K562 (cell line): ENCODE measurements around the gene P4HB. TPM values are rescaled to one million over a fixed set of nuclear protein-coding genes. Genes with fewer than 3 reads are reported as not detected.

Experiments used
- EZH2 ChIP-seq: IDR thresholded peaks from 2 replicates; pipeline ENCODE4 v1.6.1; 2012; ENCODE audit warnings: low read depth, mild to moderate bottlenecking, inconsistent platforms, low read length, borderline replicate concordance
- FOXK2 ChIP-seq, 2 experiments: fragments of 450-650 bp; IDR thresholded peaks in 1 of 2; conservative IDR thresholded peaks in 1 of 2; 2 replicates each; pipeline ENCODE4 v1.6.1; 2016; ENCODE audit warnings: low read depth in 2 of 2, mild to moderate bottlenecking in 1 of 2
- HMG20B ChIP-seq: fragments of 250-450 bp; sonication (Bioruptor Pico); IDR thresholded peaks from 2 replicates; pipeline ENCODE4 v1.5.0; 2021; ENCODE audit warnings: mild to moderate bottlenecking
- HMGXB4 ChIP-seq: sonication (generic); formaldehyde crosslinking; IDR thresholded peaks from 2 replicates; pipeline ENCODE4 v1.8.1; 2023; ENCODE audit warnings: mild to moderate bottlenecking, missing genetic modification reagents
- KDM5B ChIP-seq: fragments of 200-600 bp; sonication (generic); IDR thresholded peaks from 2 replicates; pipeline ENCODE4 v1.6.1; 2012; ENCODE audit warnings: low read depth, mild to moderate bottlenecking, moderate library complexity, low read length, control low read depth, inconsistent platforms; ENCODE audit not compliant: insufficient replicate concordance
- NELFE ChIP-seq: IDR thresholded peaks from 2 replicates; pipeline ENCODE4 v1.6.1; 2011; ENCODE audit warnings: mild to moderate bottlenecking; ENCODE audit not compliant: insufficient read depth, insufficient read length
- NFIX ChIP-seq: fragments of 250-450 bp; sonication (Bioruptor Pico); IDR thresholded peaks from 2 replicates; pipeline ENCODE4 v1.4.0; 2020; ENCODE audit warnings: low read depth, mild to moderate bottlenecking, moderate library complexity
- PML ChIP-seq: IDR thresholded peaks from 2 replicates; pipeline ENCODE4 v1.6.1; 2012; ENCODE audit warnings: low read length, inconsistent platforms
- SIN3A ChIP-seq, 2 experiments: fragments of 150-350 bp in 1 of 2; IDR thresholded peaks; 2 replicates each; pipeline ENCODE4 v1.6.1; 2011 to 2016; ENCODE audit warnings: borderline replicate concordance in 2 of 2, low read depth in 2 of 2, low read length in 2 of 2, mild to moderate bottlenecking in 2 of 2, moderate library complexity in 2 of 2; ENCODE audit not compliant: control insufficient read depth in 1 of 2
- SIRT6 ChIP-seq: IDR thresholded peaks from one replicate; pipeline ENCODE4 v1.6.1; 2012; ENCODE audit warnings: low read depth, mild to moderate bottlenecking, control low read depth, inconsistent platforms, low read length, moderate library complexity
- SREBF1 ChIP-seq: fragments of 150-350 bp; IDR thresholded peaks from 2 replicates; pipeline ENCODE4 v1.6.1; 2014; ENCODE audit warnings: antibody characterized with exemption, low read depth, low read length, borderline replicate concordance
- SRSF7 ChIP-seq: fragments of 200-400 bp; formaldehyde crosslinking; optimal IDR thresholded peaks from 2 replicates; pipeline ENCODE3; 2017; ENCODE audit warnings: mild to moderate bottlenecking, low read depth, low read length
- ZBTB17 ChIP-seq: fragments of 450-650 bp; formaldehyde crosslinking; IDR thresholded peaks from 2 replicates; pipeline ENCODE4 v1.4.0; 2020; ENCODE audit warnings: mild to moderate bottlenecking
- ZC3H8 ChIP-seq: fragments of 450-650 bp; IDR thresholded peaks from 2 replicates; pipeline ENCODE4 v1.6.1; 2017
- ZNF232 ChIP-seq: sonication (generic); formaldehyde crosslinking; IDR thresholded peaks from 2 replicates; pipeline ENCODE4 v1.8.0; 2022; ENCODE audit warnings: mild to moderate bottlenecking, missing genetic modification reagents
- ZNF644 ChIP-seq: fragments of 200-800 bp; sonication (Bioruptor generic); IDR thresholded peaks from 2 replicates; pipeline ENCODE4 v1.6.1; 2016; ENCODE audit warnings: low read depth, missing genetic modification characterization, missing compliant biosample characterization
- ZNF766 ChIP-seq: fragments of 200-800 bp; sonication (Bioruptor generic); conservative IDR thresholded peaks from 2 replicates; pipeline ENCODE4 v1.6.1; 2016; ENCODE audit warnings: missing genetic modification characterization, missing compliant biosample characterization
- polyA plus RNA-seq, 8 experiments: library from polyadenylated mRNA; depleted of rRNA in 4 of 8; stranded (reverse) in 5 of 8; unstranded in 3 of 8; fragments of >200 nt; fragmentation: Nextera tagmentation in 2 of 8; fragmentation: Illumina TruSeq in 1 of 8; extraction: Ambion mirVana in 2 of 8; extraction: Trizol in 1 of 8; gene quantifications; 2 replicates each; pipeline versions ENCODE4 v1.2.1 to v1.2.3, GENCODE V29; 2011 to 2014; ENCODE audit warnings: inconsistent platforms in 1 of 8, missing spikeins in 1 of 8
- total RNA-seq, 7 experiments: library from RNA; depleted of rRNA in 6 of 7; stranded (reverse); fragments of >200 nt in 6 of 7; fragmentation: Illumina TruSeq in 2 of 7; extraction: Trizol in 2 of 7; gene quantifications; 2 replicates each; pipeline versions ENCODE4 v1.2.1 to v1.2.3, GENCODE V29; 2011 to 2021; ENCODE audit warnings: low replicate concordance in 1 of 7
- TF ChIP-seq, protein P1 (sequence below): fragments of 200-800 bp; sonication (Bioruptor generic); IDR thresholded peaks from 2 replicates; pipeline ENCODE4 v1.6.1; 2016; ENCODE audit warnings: missing genetic modification characterization, missing compliant biosample characterization

P4HB gene
- total and polyA plus RNA-seq, 9 of the 15 experiments (the other 6 are each of a cell fraction or from before 2014, with no cell fraction given) = 4.4 to 645 (median 325) TPM

DNA sequence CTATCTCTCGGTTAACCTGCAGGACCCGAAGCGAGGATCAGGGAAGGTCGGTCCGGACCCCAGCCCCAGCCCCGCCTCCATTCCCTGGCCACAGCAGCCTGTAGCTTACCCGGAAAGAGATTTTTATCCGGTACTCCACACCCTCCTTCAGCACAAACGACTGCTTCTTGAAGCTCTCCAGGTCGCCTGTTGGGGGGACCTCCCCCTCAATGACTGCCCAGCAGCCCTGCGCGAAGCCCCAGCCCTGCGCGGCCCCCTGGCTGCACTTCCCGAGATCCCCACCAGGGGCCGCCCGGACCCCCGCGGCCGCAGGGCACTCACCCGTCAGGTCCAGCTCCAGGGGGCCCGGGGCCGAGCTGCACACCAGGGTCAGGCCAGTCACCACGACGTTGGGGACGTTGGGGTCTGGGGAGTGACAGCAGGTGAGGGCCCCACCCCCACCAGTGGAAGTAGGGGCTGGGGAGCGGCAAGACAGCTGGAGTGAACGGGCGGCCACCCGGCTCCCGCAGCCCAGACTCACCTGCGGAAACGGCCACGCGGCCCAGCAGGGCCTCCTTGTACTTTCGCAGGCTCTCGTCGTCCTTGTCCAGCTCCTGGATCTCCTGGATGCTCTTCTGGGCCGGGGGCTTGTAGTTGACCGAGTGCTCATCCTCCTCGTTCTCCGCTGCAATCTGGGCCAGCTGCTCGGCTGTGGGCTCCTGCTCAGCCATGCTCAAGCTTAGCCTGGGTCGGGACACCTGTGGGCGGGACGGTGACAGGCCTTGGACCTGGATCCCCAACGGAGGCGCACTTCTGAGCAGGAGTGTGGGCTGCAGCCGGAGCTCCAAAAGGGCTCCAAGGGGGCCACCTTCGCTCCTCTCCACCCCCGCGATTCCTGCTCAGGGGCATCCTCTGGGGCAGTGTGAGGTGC, 9.1 kb upstream of the P4HB start (continued):
- TF ChIP-seq, protein P1, sequence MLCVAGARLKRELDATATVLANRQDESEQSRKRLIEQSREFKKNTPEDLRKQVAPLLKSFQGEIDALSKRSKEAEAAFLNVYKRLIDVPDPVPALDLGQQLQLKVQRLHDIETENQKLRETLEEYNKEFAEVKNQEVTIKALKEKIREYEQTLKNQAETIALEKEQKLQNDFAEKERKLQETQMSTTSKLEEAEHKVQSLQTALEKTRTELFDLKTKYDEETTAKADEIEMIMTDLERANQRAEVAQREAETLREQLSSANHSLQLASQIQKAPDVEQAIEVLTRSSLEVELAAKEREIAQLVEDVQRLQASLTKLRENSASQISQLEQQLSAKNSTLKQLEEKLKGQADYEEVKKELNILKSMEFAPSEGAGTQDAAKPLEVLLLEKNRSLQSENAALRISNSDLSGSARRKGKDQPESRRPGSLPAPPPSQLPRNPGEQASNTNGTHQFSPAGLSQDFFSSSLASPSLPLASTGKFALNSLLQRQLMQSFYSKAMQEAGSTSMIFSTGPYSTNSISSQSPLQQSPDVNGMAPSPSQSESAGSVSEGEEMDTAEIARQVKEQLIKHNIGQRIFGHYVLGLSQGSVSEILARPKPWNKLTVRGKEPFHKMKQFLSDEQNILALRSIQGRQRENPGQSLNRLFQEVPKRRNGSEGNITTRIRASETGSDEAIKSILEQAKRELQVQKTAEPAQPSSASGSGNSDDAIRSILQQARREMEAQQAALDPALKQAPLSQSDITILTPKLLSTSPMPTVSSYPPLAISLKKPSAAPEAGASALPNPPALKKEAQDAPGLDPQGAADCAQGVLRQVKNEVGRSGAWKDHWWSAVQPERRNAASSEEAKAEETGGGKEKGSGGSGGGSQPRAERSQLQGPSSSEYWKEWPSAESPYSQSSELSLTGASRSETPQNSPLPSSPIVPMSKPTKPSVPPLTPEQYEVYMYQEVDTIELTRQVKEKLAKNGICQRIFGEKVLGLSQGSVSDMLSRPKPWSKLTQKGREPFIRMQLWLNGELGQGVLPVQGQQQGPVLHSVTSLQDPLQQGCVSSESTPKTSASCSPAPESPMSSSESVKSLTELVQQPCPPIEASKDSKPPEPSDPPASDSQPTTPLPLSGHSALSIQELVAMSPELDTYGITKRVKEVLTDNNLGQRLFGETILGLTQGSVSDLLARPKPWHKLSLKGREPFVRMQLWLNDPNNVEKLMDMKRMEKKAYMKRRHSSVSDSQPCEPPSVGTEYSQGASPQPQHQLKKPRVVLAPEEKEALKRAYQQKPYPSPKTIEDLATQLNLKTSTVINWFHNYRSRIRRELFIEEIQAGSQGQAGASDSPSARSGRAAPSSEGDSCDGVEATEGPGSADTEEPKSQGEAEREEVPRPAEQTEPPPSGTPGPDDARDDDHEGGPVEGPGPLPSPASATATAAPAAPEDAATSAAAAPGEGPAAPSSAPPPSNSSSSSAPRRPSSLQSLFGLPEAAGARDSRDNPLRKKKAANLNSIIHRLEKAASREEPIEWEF = no peak
- TF ChIP-seq ZNF766 (CRISPR knock-in tag) (no peak), HMGXB4 (CRISPR knock-in tag) (no peak), ZNF644 (tag) (no peak), ZC3H8 (no peak), ZNF232 (CRISPR knock-in tag) (no peak), NFIX (no peak), HMG20B (CRISPR knock-in tag) (no peak), SREBF1 (no peak), NELFE (no peak), KDM5B (no peak), PML (no peak), EZH2 (no peak), ZBTB17 (CRISPR knock-in tag) (no peak), SIN3A (IDR thresholded peaks at IDR 0.05; ENCODE audit: borderline replicate concordance in 2 of 2, control insufficient read depth in 1 of 2, low read depth in 2 of 2, low read length in 2 of 2) (peak in 1 of 2 experiments; percentile 62; a peak in 1 of 4 replicates), SRSF7 (no peak), FOXK2 (conservative IDR thresholded peaks at IDR 0.05 in 1 of 2, IDR thresholded peaks at IDR 0.05 in 1 of 2; ENCODE audit: low read depth in 2 of 2) (no peak), SIRT6 (no peak)
